Activated T-helper 9 cell treated with anti-CD3 and anti-CD28 coated beads, Interleukin-2, amount 50 U/mL, for 16 hours (primary cell): ENCODE data around the gene COLEC11.

Experiments
- DNase-seq: peaks from one replicate; pipeline ENCODE4 v3.0.0-alpha.2; 2020; ENCODE audit warnings: low read depth

The COLEC11 gene

DNA sequence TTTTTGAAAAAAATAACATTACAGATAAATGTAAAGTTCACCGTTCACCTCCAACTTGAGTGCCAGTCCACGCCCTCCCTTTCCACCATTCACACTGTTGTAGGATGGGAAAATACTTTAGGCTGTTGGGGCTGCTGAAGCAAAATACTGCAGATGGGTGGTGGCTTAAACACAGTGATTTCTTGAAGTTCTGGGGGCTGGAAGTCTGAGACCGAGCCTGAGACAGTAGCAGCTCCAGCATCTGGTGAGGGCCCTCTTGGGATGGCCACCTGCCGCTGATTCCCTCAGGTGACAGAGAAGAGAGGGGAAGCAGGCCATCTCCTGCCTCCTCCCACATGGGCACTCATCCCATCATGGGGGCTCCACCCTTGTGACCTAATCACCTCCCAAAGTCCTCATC lies 80.8 kb downstream of the COLEC11 start:
- no peak for DNase-seq

- no peak for DNase-seq
Observed at GRCh38 chr2:3677436-3677835, 82.5 kb downstream of the COLEC11 start.

GRCh38 chr2:3678212-3678611 lies 83.3 kb downstream of the COLEC11 start:
- no peak for DNase-seq

DNA sequence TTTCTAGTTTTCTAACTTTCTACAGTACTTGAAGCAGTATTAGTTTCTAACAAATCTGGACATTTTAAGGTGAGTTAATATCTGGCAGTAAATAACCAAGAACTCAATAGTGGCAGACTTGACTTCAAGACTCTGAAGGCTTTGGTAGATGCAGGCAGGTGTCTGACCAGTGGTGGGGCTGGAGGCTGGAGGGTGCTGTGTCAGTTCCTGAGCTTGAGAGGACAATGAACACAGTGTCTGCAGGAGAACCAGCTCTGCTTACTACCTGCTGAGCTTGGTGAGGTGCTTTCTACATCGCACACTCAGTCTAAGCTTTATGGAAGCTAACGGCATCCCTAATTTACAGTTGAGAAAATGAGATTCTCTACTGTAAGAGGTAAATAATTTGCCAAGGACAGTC lies 84.3 kb downstream of the COLEC11 start:
- DNase-seq = no peak

GRCh38 chr2:3679616-3680393 lies 84.9 kb downstream of the COLEC11 start:
- no peak for DNase-seq

DNA sequence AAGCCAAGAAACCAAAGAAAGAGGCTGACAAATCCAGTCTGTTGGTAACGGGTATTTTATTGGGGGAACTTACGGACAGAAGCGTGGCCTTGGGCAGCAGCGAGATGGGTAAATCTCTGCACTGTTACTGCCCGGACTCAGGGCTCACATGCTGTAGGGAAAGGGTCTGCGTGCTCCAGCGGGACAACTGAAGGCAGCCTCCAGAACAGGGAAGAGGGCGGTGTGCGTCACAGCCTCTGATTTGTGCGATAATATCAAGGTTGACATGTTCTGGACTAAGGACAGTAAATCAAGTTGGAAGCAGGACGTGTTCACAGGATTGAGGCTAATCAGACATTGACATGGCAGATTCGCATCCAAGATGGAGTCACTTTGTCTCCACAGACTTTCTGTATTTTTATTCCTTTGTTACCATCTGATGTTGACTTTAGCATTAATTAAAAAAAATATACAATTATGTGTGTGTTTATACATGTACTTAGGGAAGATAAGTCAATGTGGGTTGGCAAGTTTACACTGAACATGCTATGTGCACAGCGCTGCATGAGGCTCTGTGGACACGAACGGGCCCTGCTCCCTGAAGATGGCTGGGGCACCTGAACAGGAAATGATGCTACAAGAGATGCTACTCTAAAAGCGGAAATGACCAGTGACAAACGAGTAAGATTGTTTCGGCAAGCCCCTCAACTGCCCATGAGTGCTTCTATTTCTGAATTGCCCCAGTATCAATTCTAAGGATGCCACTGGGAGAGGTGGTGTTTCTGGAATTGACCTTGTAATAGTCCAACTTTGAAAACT lies 85.8 kb downstream of the COLEC11 start:
- DNase-seq = no peak

- no peak for DNase-seq
Observed at GRCh38 chr2:3681625-3682024, 86.7 kb downstream of the COLEC11 start.

DNA sequence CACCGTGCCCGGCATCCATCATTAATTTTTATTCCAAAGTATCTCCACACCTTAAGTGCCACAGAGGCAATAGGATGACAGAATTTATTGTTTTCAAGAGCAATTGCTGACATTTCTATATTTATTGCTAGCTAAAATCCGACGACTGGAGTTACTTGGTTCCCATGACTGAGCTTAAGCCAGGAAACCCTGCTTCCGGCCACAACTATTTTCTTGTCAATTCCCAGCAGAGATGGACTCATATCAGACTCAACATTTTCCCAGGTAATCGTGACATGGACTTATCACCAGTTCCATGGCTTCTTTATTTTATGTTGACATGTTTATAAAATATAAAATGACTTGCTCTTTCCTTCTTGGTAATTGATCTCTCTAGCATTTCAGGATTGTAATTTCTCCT lies 87.9 kb downstream of the COLEC11 start:
- no peak for DNase-seq

GRCh38 chr2:3683748-3684454 lies 89.0 kb downstream of the COLEC11 start:
- DNase-seq = no peak

DNA sequence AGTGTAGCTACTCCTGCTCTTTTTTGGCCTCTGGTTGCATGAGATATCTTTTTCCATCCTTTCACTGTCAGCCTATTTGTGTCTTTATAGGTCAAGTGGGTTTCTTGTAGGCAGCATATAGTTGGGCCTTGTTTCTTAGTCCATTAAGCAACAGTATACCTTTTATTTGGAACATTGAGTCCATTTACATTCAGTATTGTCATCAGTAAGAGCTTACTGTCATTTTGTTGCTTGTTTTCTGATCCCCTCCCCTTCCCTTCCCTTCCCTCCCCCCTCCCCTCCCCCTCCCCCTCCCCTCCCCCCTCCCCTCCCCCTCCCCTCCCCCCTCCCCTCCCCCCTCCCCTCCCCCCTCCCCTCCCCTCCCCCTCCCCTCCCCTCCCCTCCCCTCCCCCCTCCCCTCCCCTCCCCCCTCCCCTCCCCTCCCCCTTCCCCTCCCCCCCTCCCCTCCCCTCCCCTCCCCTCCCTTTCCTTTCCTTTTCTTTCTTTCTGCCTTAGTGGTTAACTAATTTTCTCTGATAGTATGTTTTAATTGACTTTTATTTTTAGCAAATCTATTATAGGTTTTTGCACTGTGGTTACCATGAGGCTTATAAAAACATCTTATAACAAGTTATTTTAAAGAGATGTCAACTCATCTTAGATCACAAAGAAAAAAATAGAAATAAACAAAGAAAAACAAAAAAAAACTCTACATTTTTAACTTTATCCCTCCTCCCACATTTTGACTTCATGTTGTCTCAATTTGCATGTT lies 95.3 kb downstream of the COLEC11 start:
- DNase-seq = no peak

DNA sequence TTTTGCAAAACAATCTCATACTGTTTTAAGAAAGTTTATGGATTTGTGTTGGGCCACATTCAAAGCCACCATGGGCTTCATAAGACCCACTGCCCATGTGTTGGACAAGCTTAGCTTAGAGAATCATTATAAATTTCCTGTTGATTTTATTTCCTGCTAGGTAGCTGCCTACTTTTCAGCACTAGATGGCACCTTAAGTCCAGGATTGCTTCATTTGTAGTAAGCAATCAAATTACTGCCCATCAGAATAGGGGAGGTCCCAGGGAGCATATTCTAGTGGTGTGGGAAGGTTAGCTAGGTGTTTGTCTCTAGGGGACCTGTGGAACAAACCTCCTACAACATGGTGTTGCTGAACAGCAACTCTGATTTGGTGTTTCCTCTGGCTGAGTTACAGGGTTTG lies 97.5 kb downstream of the COLEC11 start:
- no peak for DNase-seq
